ENCODE data around the gene KRTAP5-7. TPM values are rescaled to one million over a fixed set of nuclear protein-coding genes. Genes with fewer than 3 reads are reported as not detected.

Gene KRTAP5-7
- total RNA-seq, 1 experiment from 2014 or later, result not detected

DNA sequence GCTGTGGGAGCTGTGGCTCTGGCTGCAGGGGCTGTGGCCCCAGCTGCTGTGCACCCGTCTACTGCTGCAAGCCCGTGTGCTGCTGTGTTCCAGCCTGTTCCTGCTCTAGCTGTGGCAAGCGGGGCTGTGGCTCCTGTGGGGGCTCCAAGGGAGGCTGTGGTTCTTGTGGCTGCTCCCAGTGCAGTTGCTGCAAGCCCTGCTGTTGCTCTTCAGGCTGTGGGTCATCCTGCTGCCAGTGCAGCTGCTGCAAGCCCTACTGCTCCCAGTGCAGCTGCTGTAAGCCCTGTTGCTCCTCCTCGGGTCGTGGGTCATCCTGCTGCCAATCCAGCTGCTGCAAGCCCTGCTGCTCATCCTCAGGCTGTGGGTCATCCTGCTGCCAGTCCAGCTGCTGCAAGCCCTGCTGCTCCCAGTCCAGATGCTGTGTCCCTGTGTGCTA, 21.7 kb downstream of the KRTAP5-7 start:
- no peak overlapping the region for H3K27ac ChIP-seq (ENCODE audit: low read depth, low read length)
- ATAC-seq, result no peak
- no peak overlapping the region for H3K4me3 ChIP-seq (replicated peaks in 1 of 2; ENCODE audit: low read depth in 1 of 2, low read length in 2 of 2)
- H3K36me3 ChIP-seq (ENCODE audit: control insufficient read depth in 1 of 2, insufficient read depth in 2 of 2, low read length in 2 of 2), result no peaks in the 10 kb centered on the region
- DNase-seq (ENCODE audit: low read depth, low spot score), result no peak
- no peaks in the 10 kb centered on the region for H3K9me3 ChIP-seq (ENCODE audit: control insufficient read depth in 1 of 2, insufficient read depth in 1 of 2, low read depth in 1 of 2, low read length in 2 of 2)
- ChIA-PET CTCF (no interaction called here), RAD21 (ENCODE audit: low non-redundant PET in 1 of 2, low total read pairs in 2 of 2, uncharacterized antibody in 2 of 2, unreplicated experiment in 2 of 2) (no interaction called here), POLR2A (no interaction called here)
- no peaks in the 10 kb centered on the region for H3K79me2 ChIP-seq (ENCODE audit: insufficient read depth, low read length)
- peaks cover 0 to 2% of the 10 kb centered on the region in 2 experiments; a peak in 1 of 4 replicates for H3K4me1 ChIP-seq (ENCODE audit: control insufficient read depth in 1 of 2, insufficient read depth in 2 of 2, low read length in 2 of 2)
- H3K9ac ChIP-seq (ENCODE audit: low read length), result no peak overlapping the region
- H3K27me3 ChIP-seq (ENCODE audit: insufficient read depth, low read length), result peaks cover 19% of the 10 kb centered on the region; the same call in 1 of the 2 replicates
- TF ChIP-seq ELF1 (IDR thresholded peaks at IDR 0.05; ENCODE audit: borderline replicate concordance, low read depth), result no peak
- TF ChIP-seq SIN3A (IDR thresholded peaks at IDR 0.05; ENCODE audit: low read depth), result no peak
- no peak for TF ChIP-seq TCF7L2 (IDR thresholded peaks at IDR 0.05; ENCODE audit: borderline replicate concordance, extremely low read depth, insufficient read depth, insufficient read length)
- TF ChIP-seq, protein P1, sequence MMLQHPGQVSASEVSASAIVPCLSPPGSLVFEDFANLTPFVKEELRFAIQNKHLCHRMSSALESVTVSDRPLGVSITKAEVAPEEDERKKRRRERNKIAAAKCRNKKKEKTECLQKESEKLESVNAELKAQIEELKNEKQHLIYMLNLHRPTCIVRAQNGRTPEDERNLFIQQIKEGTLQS (IDR thresholded peaks at IDR 0.05), result no peak
- no peak for TF ChIP-seq ZNF274 (IDR thresholded peaks at IDR 0.05; ENCODE audit: low read depth, low read length)
- no peak for TF ChIP-seq EZH2phosphoT487 (IDR thresholded peaks at IDR 0.05; ENCODE audit: borderline replicate concordance)
- TF ChIP-seq, protein P2, sequence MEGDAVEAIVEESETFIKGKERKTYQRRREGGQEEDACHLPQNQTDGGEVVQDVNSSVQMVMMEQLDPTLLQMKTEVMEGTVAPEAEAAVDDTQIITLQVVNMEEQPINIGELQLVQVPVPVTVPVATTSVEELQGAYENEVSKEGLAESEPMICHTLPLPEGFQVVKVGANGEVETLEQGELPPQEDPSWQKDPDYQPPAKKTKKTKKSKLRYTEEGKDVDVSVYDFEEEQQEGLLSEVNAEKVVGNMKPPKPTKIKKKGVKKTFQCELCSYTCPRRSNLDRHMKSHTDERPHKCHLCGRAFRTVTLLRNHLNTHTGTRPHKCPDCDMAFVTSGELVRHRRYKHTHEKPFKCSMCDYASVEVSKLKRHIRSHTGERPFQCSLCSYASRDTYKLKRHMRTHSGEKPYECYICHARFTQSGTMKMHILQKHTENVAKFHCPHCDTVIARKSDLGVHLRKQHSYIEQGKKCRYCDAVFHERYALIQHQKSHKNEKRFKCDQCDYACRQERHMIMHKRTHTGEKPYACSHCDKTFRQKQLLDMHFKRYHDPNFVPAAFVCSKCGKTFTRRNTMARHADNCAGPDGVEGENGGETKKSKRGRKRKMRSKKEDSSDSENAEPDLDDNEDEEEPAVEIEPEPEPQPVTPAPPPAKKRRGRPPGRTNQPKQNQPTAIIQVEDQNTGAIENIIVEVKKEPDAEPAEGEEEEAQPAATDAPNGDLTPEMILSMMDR (IDR thresholded peaks at IDR 0.05 in 2 of 3, conservative IDR thresholded peaks at IDR 0.05 in 1 of 3; ENCODE audit: borderline replicate concordance in 1 of 3, insufficient read depth in 1 of 3, low read depth in 2 of 3, low read length in 2 of 3), result no peak
- TF ChIP-seq POLR2A (IDR thresholded peaks at IDR 0.05; ENCODE audit: borderline replicate concordance, extremely low read depth, insufficient read depth, insufficient read length), result no peak
- H4K20me1 ChIP-seq (ENCODE audit: insufficient read depth), result no peaks in the 10 kb centered on the region
- no TSS peak for BruUV-seq (replicated peaks)
- H3K9me2 ChIP-seq (ENCODE audit: insufficient read depth), result no peaks in the 10 kb centered on the region
- intact Hi-C loops (cut with micrococcal nuclease), result no loop called here
- no peak overlapping the region for H2AFZ ChIP-seq (ENCODE audit: low read depth, low read length, poor library complexity, severe bottlenecking)
- H3K4me2 ChIP-seq (ENCODE audit: low read length), result no peak overlapping the region
